ENCODE measurements around the gene SHANK3.

DNA sequence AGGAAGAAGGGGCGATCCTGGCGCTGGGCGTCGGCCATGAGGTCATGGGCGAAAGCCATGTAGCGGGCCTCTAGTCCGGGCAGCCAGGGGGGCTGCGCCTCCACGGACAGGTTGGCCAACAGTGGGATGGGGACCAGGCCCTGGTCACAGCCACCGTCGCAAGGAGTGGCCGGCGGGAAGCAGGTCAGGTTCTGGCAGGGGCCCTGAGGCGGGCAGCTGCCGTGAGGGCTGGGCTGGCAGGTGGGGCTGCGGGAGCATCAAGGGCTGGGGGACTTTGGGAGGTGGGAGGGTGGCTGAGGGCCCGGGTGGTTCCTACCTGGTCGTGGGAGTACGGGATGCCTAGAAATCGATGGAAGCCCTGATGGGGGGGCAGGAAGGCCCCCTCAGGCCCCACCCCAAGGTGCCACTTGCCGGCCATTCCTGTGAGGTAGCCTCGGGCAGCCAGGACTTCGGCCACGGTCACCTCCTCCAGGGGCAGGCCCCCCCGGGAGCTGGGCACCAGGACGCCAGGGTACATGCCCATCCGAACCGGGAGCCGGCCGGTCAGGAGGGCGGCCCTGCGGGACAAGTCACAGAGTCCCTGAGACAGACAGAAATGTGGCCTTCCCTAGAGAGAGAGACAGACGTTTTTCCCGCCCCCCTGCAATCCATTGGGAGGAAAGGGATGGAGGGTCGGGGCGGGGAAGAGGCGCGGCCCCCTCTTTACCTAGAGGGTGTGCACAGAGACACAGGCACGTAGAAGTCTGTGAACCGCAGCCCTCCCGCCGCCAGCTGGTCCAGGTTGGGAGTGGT lies 45.6 kb upstream of the SHANK3 start:
- TF ChIP-seq, protein P1, sequence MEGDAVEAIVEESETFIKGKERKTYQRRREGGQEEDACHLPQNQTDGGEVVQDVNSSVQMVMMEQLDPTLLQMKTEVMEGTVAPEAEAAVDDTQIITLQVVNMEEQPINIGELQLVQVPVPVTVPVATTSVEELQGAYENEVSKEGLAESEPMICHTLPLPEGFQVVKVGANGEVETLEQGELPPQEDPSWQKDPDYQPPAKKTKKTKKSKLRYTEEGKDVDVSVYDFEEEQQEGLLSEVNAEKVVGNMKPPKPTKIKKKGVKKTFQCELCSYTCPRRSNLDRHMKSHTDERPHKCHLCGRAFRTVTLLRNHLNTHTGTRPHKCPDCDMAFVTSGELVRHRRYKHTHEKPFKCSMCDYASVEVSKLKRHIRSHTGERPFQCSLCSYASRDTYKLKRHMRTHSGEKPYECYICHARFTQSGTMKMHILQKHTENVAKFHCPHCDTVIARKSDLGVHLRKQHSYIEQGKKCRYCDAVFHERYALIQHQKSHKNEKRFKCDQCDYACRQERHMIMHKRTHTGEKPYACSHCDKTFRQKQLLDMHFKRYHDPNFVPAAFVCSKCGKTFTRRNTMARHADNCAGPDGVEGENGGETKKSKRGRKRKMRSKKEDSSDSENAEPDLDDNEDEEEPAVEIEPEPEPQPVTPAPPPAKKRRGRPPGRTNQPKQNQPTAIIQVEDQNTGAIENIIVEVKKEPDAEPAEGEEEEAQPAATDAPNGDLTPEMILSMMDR (IDR thresholded peaks at IDR 0.05; ENCODE audit: insufficient read depth, low read depth, low read length) = no peak
- no peak for TF ChIP-seq EZH2 (IDR thresholded peaks at IDR 0.05; ENCODE audit: insufficient read depth, low read length)
